ENCODE results near the gene SERTAD3. TPM values are rescaled to one million over a fixed set of nuclear protein-coding genes. Genes with fewer than 3 reads are reported as not detected.
A peak's percentile ranks its signal among the peaks of the same experiment; 100 is the strongest.

The SERTAD3 gene
- total RNA-seq, 1 donor from 2014 or later = 30.7 TPM

GRCh38 chr19:40445780-40446262, 1.7 kb upstream of the SERTAD3 start:
- Histone ChIP-seq H3K9me3 (no peaks in the 10 kb centered on the region), H3K36me3 (peaks cover 51% of the 10 kb centered on the region), H3K4me3 (no peak overlapping the region), H3K27ac (no peak overlapping the region), H3K4me1 (peaks cover 24% of the 10 kb centered on the region), H3K27me3 (ENCODE audit: low read depth) (no peaks in the 10 kb centered on the region)
- TF ChIP-seq, protein P1, sequence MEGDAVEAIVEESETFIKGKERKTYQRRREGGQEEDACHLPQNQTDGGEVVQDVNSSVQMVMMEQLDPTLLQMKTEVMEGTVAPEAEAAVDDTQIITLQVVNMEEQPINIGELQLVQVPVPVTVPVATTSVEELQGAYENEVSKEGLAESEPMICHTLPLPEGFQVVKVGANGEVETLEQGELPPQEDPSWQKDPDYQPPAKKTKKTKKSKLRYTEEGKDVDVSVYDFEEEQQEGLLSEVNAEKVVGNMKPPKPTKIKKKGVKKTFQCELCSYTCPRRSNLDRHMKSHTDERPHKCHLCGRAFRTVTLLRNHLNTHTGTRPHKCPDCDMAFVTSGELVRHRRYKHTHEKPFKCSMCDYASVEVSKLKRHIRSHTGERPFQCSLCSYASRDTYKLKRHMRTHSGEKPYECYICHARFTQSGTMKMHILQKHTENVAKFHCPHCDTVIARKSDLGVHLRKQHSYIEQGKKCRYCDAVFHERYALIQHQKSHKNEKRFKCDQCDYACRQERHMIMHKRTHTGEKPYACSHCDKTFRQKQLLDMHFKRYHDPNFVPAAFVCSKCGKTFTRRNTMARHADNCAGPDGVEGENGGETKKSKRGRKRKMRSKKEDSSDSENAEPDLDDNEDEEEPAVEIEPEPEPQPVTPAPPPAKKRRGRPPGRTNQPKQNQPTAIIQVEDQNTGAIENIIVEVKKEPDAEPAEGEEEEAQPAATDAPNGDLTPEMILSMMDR (IDR thresholded peaks at IDR 0.05) = no peak
- ATAC-seq = no peak
- no peak for DNase-seq
- intact Hi-C loops (cut with DNase I) = no loop called here

- intact Hi-C loops (cut with DNase I) = no loop called here
- Histone ChIP-seq H3K27me3 (ENCODE audit: low read depth) (no peaks in the 10 kb centered on the region), H3K27ac (peak overlapping the region; percentile 84), H3K4me1 (peaks cover 29% of the 10 kb centered on the region), H3K36me3 (peaks cover 55% of the 10 kb centered on the region), H3K4me3 (peak overlapping the region; percentile 63), H3K9me3 (no peaks in the 10 kb centered on the region)
- no peak for ATAC-seq
- no peak for DNase-seq
- TF ChIP-seq, protein P1 (IDR thresholded peaks at IDR 0.05) = no peak
These were observed 734 bp upstream of the SERTAD3 start for GRCh38 chr19:40444825-40445312.

DNA sequence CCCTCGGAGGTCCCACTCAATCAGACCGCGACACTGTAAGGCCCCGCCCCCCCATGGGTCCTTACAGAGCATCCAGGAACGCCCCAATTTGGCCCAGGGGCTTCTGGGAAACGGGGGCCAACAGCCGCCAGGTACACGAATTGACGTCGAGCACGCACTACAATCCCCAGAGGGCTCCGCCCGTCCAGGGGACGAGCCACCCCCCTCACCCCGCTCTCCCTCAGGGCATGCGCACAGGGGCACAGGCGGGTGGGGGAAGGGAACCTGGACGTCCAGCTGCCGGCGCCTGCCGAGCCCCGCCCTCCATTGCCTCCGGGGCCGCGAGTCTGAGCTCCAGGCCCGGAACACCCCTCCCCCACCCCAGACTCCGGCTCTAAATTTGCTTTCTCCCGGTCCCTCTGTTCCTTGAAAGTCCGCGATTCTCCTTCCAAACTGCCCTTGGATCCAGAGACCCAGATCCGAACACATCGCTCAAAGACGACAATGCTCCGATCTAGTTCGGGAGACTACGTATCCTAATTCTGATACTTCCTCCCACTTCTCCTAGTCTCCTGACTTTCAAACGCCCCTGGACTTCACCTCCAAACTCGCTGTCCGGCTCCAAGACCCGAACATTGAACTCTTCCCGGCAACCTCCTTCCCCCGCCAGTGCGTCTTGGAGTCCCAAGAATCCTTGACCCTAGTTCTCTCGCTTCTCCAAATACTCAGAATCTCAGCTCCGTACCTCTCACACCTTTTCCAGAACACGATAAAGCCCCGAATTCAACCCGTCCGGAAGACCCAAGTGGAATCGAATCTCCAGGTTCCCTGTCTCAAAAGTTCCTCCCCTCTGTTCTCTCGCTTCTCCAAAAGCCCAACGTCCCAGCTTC, 770 bp downstream of the SERTAD3 start:
- Histone ChIP-seq H3K4me1 (peaks cover 29% of the 10 kb centered on the region), H3K4me3 (peak overlapping the region; percentile 63), H3K27ac (peak overlapping the region; percentile 84), H3K9me3 (no peaks in the 10 kb centered on the region), H3K27me3 (ENCODE audit: low read depth) (no peaks in the 10 kb centered on the region), H3K36me3 (peaks cover 40% of the 10 kb centered on the region)
- DNase-seq = peak; percentile 100
- intact Hi-C loops (cut with DNase I) = no loop called here
- ATAC-seq = peak; percentile 92 to 95
- TF ChIP-seq, protein P1 (IDR thresholded peaks at IDR 0.05) = no peak

GRCh38 chr19:40442328-40443130, 1.6 kb downstream of the SERTAD3 start:
- peaks cover 32% of the 10 kb centered on the region for H3K36me3 ChIP-seq
- no peaks in the 10 kb centered on the region for H3K27me3 ChIP-seq (ENCODE audit: low read depth)
- H3K4me1 ChIP-seq = peaks cover 29% of the 10 kb centered on the region
- H3K4me3 ChIP-seq = peak overlapping the region; percentile 63
- intact Hi-C loops (cut with DNase I) = no loop called here
- H3K9me3 ChIP-seq = no peaks in the 10 kb centered on the region
- peak overlapping the region; percentile 84 for H3K27ac ChIP-seq
- ATAC-seq = no peak
- TF ChIP-seq, protein P1 (IDR thresholded peaks at IDR 0.05) = no peak
- DNase-seq = no peak

DNA sequence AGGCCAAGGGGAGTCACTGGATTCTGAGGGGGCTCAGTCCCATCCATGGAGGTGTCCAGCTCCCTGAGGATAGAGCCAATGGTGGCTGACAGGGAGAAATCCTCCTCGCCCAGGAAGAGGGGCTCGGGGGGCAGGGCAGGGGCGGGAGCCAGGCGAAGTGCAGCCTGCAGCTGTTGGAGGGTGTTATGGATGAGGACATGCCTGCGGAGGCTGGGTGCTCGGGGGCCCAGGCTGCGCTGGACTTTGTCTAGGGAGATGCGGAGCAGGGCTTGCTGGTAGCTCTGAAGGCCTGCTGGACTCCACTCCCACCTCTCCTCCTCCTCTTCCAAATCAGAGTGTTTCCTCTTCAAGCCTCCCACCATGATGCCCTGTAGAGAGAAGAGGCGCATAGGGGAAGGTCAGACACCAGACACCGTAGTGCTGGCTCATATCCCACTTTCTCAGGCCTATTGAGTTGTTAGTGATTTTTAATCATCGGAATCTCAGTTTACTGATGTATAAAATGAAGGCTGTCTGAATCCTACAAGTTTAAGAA, 2.3 kb downstream of the SERTAD3 start:
- Histone ChIP-seq H3K4me3 (no peak overlapping the region), H3K36me3 (peaks cover 24% of the 10 kb centered on the region), H3K4me1 (peaks cover 29% of the 10 kb centered on the region), H3K9me3 (no peaks in the 10 kb centered on the region), H3K27ac (no peak overlapping the region), H3K27me3 (ENCODE audit: low read depth) (no peaks in the 10 kb centered on the region)
- ATAC-seq = no peak
- TF ChIP-seq, protein P1 (IDR thresholded peaks at IDR 0.05) = no peak
- DNase-seq = no peak
- intact Hi-C loops (cut with DNase I) = no loop called here

All from lower lobe of right lung (tissue), 2 donors.